Transverse colon (tissue), 4 donors: ENCODE measurements around the gene WDR27.

Experiments used
- EP300 ChIP-seq: sonication (generic); formaldehyde crosslinking; IDR thresholded peaks from one replicate; pipeline ENCODE4 v1.6.1; 2017; ENCODE audit warnings: antibody characterized with exemption, low read depth
- POLR2A ChIP-seq: fragments of 450-650 bp; IDR thresholded peaks from one replicate; pipeline ENCODE4 v1.6.1; 2016; ENCODE audit warnings: antibody characterized with exemption, mild to moderate bottlenecking, moderate library complexity
- POLR2AphosphoS5 ChIP-seq, 3 donors: sonication (generic); formaldehyde crosslinking; IDR thresholded peaks; one replicate each; pipeline ENCODE4 v1.6.1; 2016; ENCODE audit warnings: antibody characterized with exemption in 3 of 3
- TF ChIP-seq, protein P1 (sequence below), 5 experiments: fragments of 200-600 bp in 3 of 5; fragments of 450-650 bp in 2 of 5; sonication (generic) in 3 of 5; IDR thresholded peaks; 1 replicate in 2 of 5; 2 replicates in 3 of 5; pipeline ENCODE4 v1.5.1; 2016 to 2017; ENCODE audit warnings: antibody characterized with exemption in 5 of 5, inconsistent platforms in 3 of 5, mild to moderate bottlenecking in 2 of 5, moderate library complexity in 1 of 5

GRCh38 chr6:169490830-169491229 is 211.0 kb downstream of the WDR27 start:
- TF ChIP-seq, protein P1, sequence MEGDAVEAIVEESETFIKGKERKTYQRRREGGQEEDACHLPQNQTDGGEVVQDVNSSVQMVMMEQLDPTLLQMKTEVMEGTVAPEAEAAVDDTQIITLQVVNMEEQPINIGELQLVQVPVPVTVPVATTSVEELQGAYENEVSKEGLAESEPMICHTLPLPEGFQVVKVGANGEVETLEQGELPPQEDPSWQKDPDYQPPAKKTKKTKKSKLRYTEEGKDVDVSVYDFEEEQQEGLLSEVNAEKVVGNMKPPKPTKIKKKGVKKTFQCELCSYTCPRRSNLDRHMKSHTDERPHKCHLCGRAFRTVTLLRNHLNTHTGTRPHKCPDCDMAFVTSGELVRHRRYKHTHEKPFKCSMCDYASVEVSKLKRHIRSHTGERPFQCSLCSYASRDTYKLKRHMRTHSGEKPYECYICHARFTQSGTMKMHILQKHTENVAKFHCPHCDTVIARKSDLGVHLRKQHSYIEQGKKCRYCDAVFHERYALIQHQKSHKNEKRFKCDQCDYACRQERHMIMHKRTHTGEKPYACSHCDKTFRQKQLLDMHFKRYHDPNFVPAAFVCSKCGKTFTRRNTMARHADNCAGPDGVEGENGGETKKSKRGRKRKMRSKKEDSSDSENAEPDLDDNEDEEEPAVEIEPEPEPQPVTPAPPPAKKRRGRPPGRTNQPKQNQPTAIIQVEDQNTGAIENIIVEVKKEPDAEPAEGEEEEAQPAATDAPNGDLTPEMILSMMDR (IDR thresholded peaks at IDR 0.05) = no peak
- no peak for TF ChIP-seq POLR2A
- no peak for TF ChIP-seq EP300
- no peak for TF ChIP-seq POLR2AphosphoS5 (IDR thresholded peaks at IDR 0.05)
